Rectal smooth muscle tissue (tissue), 1 donor: Measurements from ENCODE around the gene CCDC71L.

Source experiments
- H3K27ac ChIP-seq: one replicate; pipeline ENCODE4 v1.7.0; 2013; ENCODE audit warnings: low read depth, low read length, inconsistent platforms
- H3K27me3 ChIP-seq: one replicate; pipeline ENCODE4 v1.7.0; 2013; ENCODE audit warnings: low read length; ENCODE audit not compliant: control insufficient read depth, insufficient read depth
- H3K36me3 ChIP-seq: one replicate; pipeline ENCODE4 v1.7.0; 2013; ENCODE audit warnings: low read length; ENCODE audit not compliant: control insufficient read depth, insufficient read depth
- H3K4me1 ChIP-seq: one replicate; pipeline ENCODE4 v1.7.0; 2013; ENCODE audit warnings: low read length; ENCODE audit not compliant: control insufficient read depth, insufficient read depth
- H3K4me3 ChIP-seq: one replicate; pipeline ENCODE4 v1.7.0; 2013; ENCODE audit warnings: low read length
- H3K9ac ChIP-seq: one replicate; pipeline ENCODE4 v1.7.0; 2013; ENCODE audit warnings: low read length

CCDC71L gene

GRCh38 chr7:106634958-106635357 lies 26.0 kb downstream of the CCDC71L start:
- Histone ChIP-seq H3K27me3 (no peaks in the 10 kb centered on the region), H3K4me3 (no peak overlapping the region), H3K4me1 (no peaks in the 10 kb centered on the region)

GRCh38 chr7:106630648-106631047 lies 30.3 kb downstream of the CCDC71L start:
- Histone ChIP-seq H3K27me3 (no peaks in the 10 kb centered on the region), H3K27ac (no peak overlapping the region), H3K4me1 (no peaks in the 10 kb centered on the region), H3K9ac (no peak overlapping the region), H3K36me3 (no peaks in the 10 kb centered on the region), H3K4me3 (no peak overlapping the region)

More at GRCh38 chr7:106634958-106635357, 26.0 kb downstream of the CCDC71L start:
- no peak overlapping the region for H3K9ac ChIP-seq
- no peaks in the 10 kb centered on the region for H3K36me3 ChIP-seq
- H3K27ac ChIP-seq = no peak overlapping the region

GRCh38 chr7:106629516-106629915 lies 31.4 kb downstream of the CCDC71L start:
- Histone ChIP-seq H3K4me3 (no peak overlapping the region), H3K9ac (no peak overlapping the region), H3K27me3 (no peaks in the 10 kb centered on the region), H3K4me1 (no peaks in the 10 kb centered on the region), H3K36me3 (no peaks in the 10 kb centered on the region), H3K27ac (no peak overlapping the region)

GRCh38 chr7:106626376-106627164 lies 34.4 kb downstream of the CCDC71L start:
- Histone ChIP-seq H3K4me3 (no peak overlapping the region), H3K4me1 (no peaks in the 10 kb centered on the region), H3K27me3 (no peaks in the 10 kb centered on the region), H3K36me3 (no peaks in the 10 kb centered on the region), H3K9ac (no peak overlapping the region), H3K27ac (no peak overlapping the region)

GRCh38 chr7:106625678-106626301 lies 35.2 kb downstream of the CCDC71L start:
- H3K4me1 ChIP-seq = no peaks in the 10 kb centered on the region
- H3K9ac ChIP-seq = no peak overlapping the region
- H3K36me3 ChIP-seq = no peaks in the 10 kb centered on the region
- no peak overlapping the region for H3K27ac ChIP-seq
- peak overlapping the region; percentile 9 for H3K4me3 ChIP-seq
- H3K27me3 ChIP-seq = no peaks in the 10 kb centered on the region

GRCh38 chr7:106623853-106624252 lies 37.1 kb downstream of the CCDC71L start:
- Histone ChIP-seq H3K9ac (no peak overlapping the region), H3K36me3 (no peaks in the 10 kb centered on the region), H3K4me1 (no peaks in the 10 kb centered on the region), H3K27me3 (no peaks in the 10 kb centered on the region), H3K27ac (no peak overlapping the region), H3K4me3 (no peak overlapping the region)

- H3K27me3 ChIP-seq = no peaks in the 10 kb centered on the region
Observed at GRCh38 chr7:106623315-106623660, 37.7 kb downstream of the CCDC71L start.

GRCh38 chr7:106622654-106623314 lies 38.2 kb downstream of the CCDC71L start:
- H3K36me3 ChIP-seq = no peaks in the 10 kb centered on the region
- H3K9ac ChIP-seq = no peak overlapping the region
- no peaks in the 10 kb centered on the region for H3K27me3 ChIP-seq
- no peak overlapping the region for H3K4me3 ChIP-seq
- no peaks in the 10 kb centered on the region for H3K4me1 ChIP-seq
- no peak overlapping the region for H3K27ac ChIP-seq

More at GRCh38 chr7:106623315-106623660, 37.7 kb downstream of the CCDC71L start:
- Histone ChIP-seq H3K4me1 (no peaks in the 10 kb centered on the region), H3K27ac (no peak overlapping the region), H3K4me3 (no peak overlapping the region), H3K36me3 (no peaks in the 10 kb centered on the region), H3K9ac (no peak overlapping the region)

- Histone ChIP-seq H3K9ac (no peak overlapping the region), H3K4me3 (no peak overlapping the region), H3K4me1 (no peaks in the 10 kb centered on the region), H3K36me3 (no peaks in the 10 kb centered on the region), H3K27ac (no peak overlapping the region), H3K27me3 (no peaks in the 10 kb centered on the region)
Observed at GRCh38 chr7:106621393-106622132, 39.4 kb downstream of the CCDC71L start.

- Histone ChIP-seq H3K4me3 (no peak overlapping the region), H3K36me3 (no peaks in the 10 kb centered on the region), H3K27ac (no peak overlapping the region), H3K9ac (no peak overlapping the region), H3K27me3 (no peaks in the 10 kb centered on the region), H3K4me1 (no peaks in the 10 kb centered on the region)
Observed at GRCh38 chr7:106620676-106621075, 40.3 kb downstream of the CCDC71L start.

- H3K9ac ChIP-seq = no peak overlapping the region
- H3K4me3 ChIP-seq = no peak overlapping the region
- no peak overlapping the region for H3K27ac ChIP-seq
- no peaks in the 10 kb centered on the region for H3K36me3 ChIP-seq
- H3K4me1 ChIP-seq = no peaks in the 10 kb centered on the region
- no peaks in the 10 kb centered on the region for H3K27me3 ChIP-seq
Observed at GRCh38 chr7:106620034-106620433, 40.9 kb downstream of the CCDC71L start.

- no peak overlapping the region for H3K4me3 ChIP-seq
- H3K9ac ChIP-seq = no peak overlapping the region
- H3K36me3 ChIP-seq = no peaks in the 10 kb centered on the region
- H3K27me3 ChIP-seq = no peaks in the 10 kb centered on the region
- H3K4me1 ChIP-seq = no peaks in the 10 kb centered on the region
- no peak overlapping the region for H3K27ac ChIP-seq
Observed at GRCh38 chr7:106619213-106619612, 41.7 kb downstream of the CCDC71L start.
